Liver (tissue), 9 donors: Measurements from ENCODE around the gene BRCA2. TPM values are rescaled to one million over a fixed set of nuclear protein-coding genes. Genes with fewer than 3 reads are reported as not detected.

ENCODE experiments used
- DNase-seq: peaks from one replicate; pipeline ENCODE4 v3.0.0-alpha.2; 2017; ENCODE audit warnings: low spot score
- H3K27ac ChIP-seq, 2 donors: one replicate each; pipeline ENCODE4 v1.7.0; 2013; ENCODE audit warnings: inconsistent platforms in 2 of 2, low read length in 2 of 2, control low read depth in 1 of 2, low read depth in 1 of 2, mild to moderate bottlenecking in 1 of 2
- H3K27me3 ChIP-seq, 4 donors: one replicate each; pipeline versions ENCODE4 v1.6.1 to v1.7.0; 2013; ENCODE audit warnings: low read length in 3 of 4, inconsistent platforms in 1 of 4, mild to moderate bottlenecking in 1 of 4, moderate library complexity in 1 of 4; ENCODE audit not compliant: control insufficient read depth in 4 of 4, insufficient read depth in 4 of 4
- H3K36me3 ChIP-seq, 4 donors: one replicate each; pipeline versions ENCODE4 v1.6.1 to v1.7.0; 2013; ENCODE audit warnings: low read length in 3 of 4, mild to moderate bottlenecking in 3 of 4, low read depth in 1 of 4, moderate library complexity in 1 of 4; ENCODE audit not compliant: control insufficient read depth in 4 of 4, insufficient read depth in 3 of 4
- H3K4me1 ChIP-seq, 4 donors: one replicate each; pipeline versions ENCODE4 v1.6.1 to v1.7.0; 2013; ENCODE audit warnings: low read length in 3 of 4, mild to moderate bottlenecking in 3 of 4, moderate library complexity in 1 of 4; ENCODE audit not compliant: control insufficient read depth in 4 of 4, insufficient read depth in 4 of 4
- H3K4me3 ChIP-seq, 3 donors: one replicate each; pipeline versions ENCODE4 v1.6.1 to v1.7.0; 2013; ENCODE audit warnings: low read length in 3 of 3, control low read depth in 1 of 3, low read depth in 1 of 3, mild to moderate bottlenecking in 1 of 3
- H3K9ac ChIP-seq, 2 donors: one replicate each; pipeline ENCODE4 v1.7.0; 2013; ENCODE audit warnings: low read length in 2 of 2, mild to moderate bottlenecking in 2 of 2, moderate library complexity in 2 of 2, control low read depth in 1 of 2, low read depth in 1 of 2
- H3K9me3 ChIP-seq, 4 donors: one replicate each; pipeline versions ENCODE4 v1.6.1 to v1.7.0; 2013; ENCODE audit warnings: low read length in 3 of 4; ENCODE audit not compliant: control insufficient read depth in 4 of 4
- ATF3 ChIP-seq: IDR thresholded peaks from 2 replicates; pipeline ENCODE4 v1.6.1; 2016; ENCODE audit warnings: antibody characterized with exemption
- CTCF ChIP-seq: fragments of 150-350 bp; IDR thresholded peaks from 2 replicates; pipeline ENCODE4 v1.5.1; 2017; ENCODE audit warnings: improper control_type of control experiment, low read depth, low read length; ENCODE audit not compliant: missing input control
- EGR1 ChIP-seq, 2 donors: IDR thresholded peaks; 2 replicates each; pipeline ENCODE4 v1.6.1; 2016 to 2018; ENCODE audit warnings: antibody characterized with exemption in 2 of 2, low read depth in 2 of 2
- FOXA1 ChIP-seq: IDR thresholded peaks from 2 replicates; pipeline ENCODE4 v1.6.1; 2016; ENCODE audit warnings: antibody characterized with exemption
- FOXA2 ChIP-seq: IDR thresholded peaks from 2 replicates; pipeline ENCODE4 v1.6.1; 2016; ENCODE audit warnings: antibody characterized with exemption
- HNF4A ChIP-seq, 2 donors: conservative IDR thresholded peaks; 2 replicates each; pipeline ENCODE4 v1.6.1; 2016; ENCODE audit warnings: antibody characterized with exemption in 2 of 2, mild to moderate bottlenecking in 2 of 2
- HNF4G ChIP-seq: IDR thresholded peaks from 2 replicates; pipeline ENCODE4 v1.6.1; 2016; ENCODE audit warnings: antibody characterized with exemption
- JUND ChIP-seq, 2 donors: IDR thresholded peaks; 2 replicates each; pipeline ENCODE4 v1.6.1; 2016; ENCODE audit warnings: antibody characterized with exemption in 2 of 2
- MAX ChIP-seq: IDR thresholded peaks from 2 replicates; pipeline ENCODE4 v1.6.1; 2016; ENCODE audit warnings: antibody characterized with exemption
- NR2F2 ChIP-seq: IDR thresholded peaks from 2 replicates; pipeline ENCODE4 v1.6.1; 2016; ENCODE audit warnings: antibody characterized with exemption
- RAD21 ChIP-seq, 2 donors: IDR thresholded peaks; 2 replicates each; pipeline ENCODE4 v1.6.1; 2016; ENCODE audit warnings: antibody characterized with exemption in 2 of 2, mild to moderate bottlenecking in 2 of 2
- REST ChIP-seq: IDR thresholded peaks from 2 replicates; pipeline ENCODE4 v1.6.1; 2016; ENCODE audit warnings: antibody characterized with exemption, mild to moderate bottlenecking
- RXRA ChIP-seq, 2 donors: IDR thresholded peaks; 2 replicates each; pipeline ENCODE4 v1.6.1; 2017 to 2018; ENCODE audit warnings: antibody characterized with exemption in 2 of 2, mild to moderate bottlenecking in 1 of 2
- TAF1 ChIP-seq: conservative IDR thresholded peaks from 2 replicates; pipeline ENCODE4 v1.6.1; 2016; ENCODE audit warnings: antibody characterized with exemption, mild to moderate bottlenecking
- YY1 ChIP-seq: IDR thresholded peaks from 2 replicates; pipeline ENCODE4 v1.6.1; 2016; ENCODE audit warnings: antibody characterized with exemption, mild to moderate bottlenecking
- ZBTB33 ChIP-seq: IDR thresholded peaks from 2 replicates; pipeline ENCODE4 v1.6.1; 2016; ENCODE audit warnings: antibody characterized with exemption
- WGBS: extraction: QIAGEN DNeasy Blood & Tissue Kit; methylation state at CpG from one replicate; pipeline ENCODE4 v1.1.7; 2013; 5-methylcytosine and 5-hydroxymethylcytosine counted together
- polyA plus RNA-seq, 2 donors: library from polyadenylated mRNA; stranded (reverse) in 1 of 2; unstranded in 1 of 2; fragments of 200-250 nt in 1 of 2; fragments of >200 nt in 1 of 2; fragmentation: Nextera tagmentation in 1 of 2; extraction: Ambion mirVana in 1 of 2; gene quantifications; one replicate each; pipeline versions ENCODE4 v1.2.1 to v1.2.3, GENCODE V29; 2013 to 2015
- total RNA-seq, 2 donors: library from RNA; depleted of rRNA; stranded (reverse); fragments of >200 nt; gene quantifications; one replicate each; pipeline ENCODE4 v1.2.3, GENCODE V29; 2014
- donor health status: healthy.
- donor health status: healthy.
- donor health status: healthy.
- donor health status: healthy.
- donor health status: healthy.

Gene BRCA2
- total and polyA plus RNA-seq, 4 donors, result 0.39 to 10.8 (median 0.86) TPM

GRCh38 chr13:32310134-32310706, 5.1 kb upstream of the BRCA2 start:
- peaks cover 0 to 4% (median 3%) of the 10 kb centered on the region in 4 donors for H3K4me1 ChIP-seq
- H3K27ac ChIP-seq, result no peak overlapping the region
- peak; percentile 84 to 89 for TF ChIP-seq RAD21 (IDR thresholded peaks at IDR 0.05)
- TF ChIP-seq CTCF, result peak; percentile 80
- TF ChIP-seq HNF4G, result no peak
- TF ChIP-seq ZBTB33, result peak; percentile 18
- peak; percentile 14 for TF ChIP-seq ATF3
- TF ChIP-seq HNF4A (conservative IDR thresholded peaks at IDR 0.05), result no peak
- TF ChIP-seq EGR1 (IDR thresholded peaks at IDR 0.05; ENCODE audit: low read depth in 2 of 2), result no peak
- no peak for TF ChIP-seq JUND (IDR thresholded peaks at IDR 0.05)
- peak in 1 of 2 donors; percentile 49 for TF ChIP-seq RXRA (IDR thresholded peaks at IDR 0.05)
- peak; percentile 6 for TF ChIP-seq MAX
- TF ChIP-seq TAF1, result no peak
- TF ChIP-seq YY1, result peak; percentile 27
- H3K36me3 ChIP-seq, result no peaks in the 10 kb centered on the region
- H3K9me3 ChIP-seq, result no peaks in the 10 kb centered on the region
- no peak for DNase-seq
- peak overlapping the region in 1 of 2 donors; percentile 50 for H3K9ac ChIP-seq
- no peaks in the 10 kb centered on the region for H3K27me3 ChIP-seq
- H3K4me3 ChIP-seq, result peak overlapping the region in 2 of 3 donors; percentile 20 to 25
- WGBS, result 31% methylated on average over 12 of the region's 12 CpGs

- no peaks in the 10 kb centered on the region for H3K27me3 ChIP-seq
- H3K4me3 ChIP-seq, result no peak overlapping the region
- no peak overlapping the region for H3K27ac ChIP-seq
- no peaks in the 10 kb centered on the region for H3K36me3 ChIP-seq
- 92% methylated on average over 36 of the region's 36 CpGs for WGBS
- DNase-seq, result no peak
- peaks cover 2 to 6% (median 5%) of the 10 kb centered on the region in 4 donors for H3K4me1 ChIP-seq
- H3K9ac ChIP-seq, result no peak overlapping the region
- no peaks in the 10 kb centered on the region for H3K9me3 ChIP-seq
- TF ChIP-seq CTCF, result no peak
- no peak for TF ChIP-seq HNF4A (conservative IDR thresholded peaks at IDR 0.05)
- no peak for TF ChIP-seq RAD21 (IDR thresholded peaks at IDR 0.05)
- TF ChIP-seq HNF4G, result no peak
- TF ChIP-seq NR2F2, result no peak
- no peak for TF ChIP-seq FOXA2
- TF ChIP-seq TAF1, result no peak
- TF ChIP-seq ZBTB33, result no peak
- no peak for TF ChIP-seq MAX
- TF ChIP-seq EGR1 (IDR thresholded peaks at IDR 0.05; ENCODE audit: low read depth in 2 of 2), result no peak
- no peak for TF ChIP-seq RXRA (IDR thresholded peaks at IDR 0.05)
- no peak for TF ChIP-seq JUND (IDR thresholded peaks at IDR 0.05)
- no peak for TF ChIP-seq REST
- no peak for TF ChIP-seq FOXA1
- TF ChIP-seq ATF3, result no peak
These were observed 4.0 kb upstream of the BRCA2 start for GRCh38 chr13:32311188-32311897.
